Spleen (tissue), 7 donors: ENCODE data around the gene ACAT2.

Experiments
- POLR2A ChIP-seq, 3 donors: fragments of 450-650 bp; IDR thresholded peaks; one replicate each; pipeline ENCODE4 v1.5.1; 2017; ENCODE audit warnings: antibody characterized with exemption in 3 of 3, mild to moderate bottlenecking in 1 of 3
- POLR2AphosphoS5 ChIP-seq, 3 donors: sonication (generic); formaldehyde crosslinking; IDR thresholded peaks; one replicate each; pipeline ENCODE4 v1.5.1; 2017; ENCODE audit warnings: antibody characterized with exemption in 3 of 3
- TF ChIP-seq, protein P1 (sequence below), 11 experiments: fragments of 200-600 bp in 7 of 11; fragments of 450-650 bp in 4 of 11; sonication (generic) in 4 of 11; IDR thresholded peaks in 8 of 11; conservative IDR thresholded peaks in 3 of 11; 1 replicate in 7 of 11; 2 replicates in 4 of 11; pipeline versions ENCODE4 v1.4.0 to v1.8.0; 2016 to 2021; ENCODE audit warnings: antibody characterized with exemption in 11 of 11, inconsistent platforms in 4 of 11, mild to moderate bottlenecking in 1 of 11
- donor health status: DM: no; HTN: no; CAD: no; lungs with moderate emphysema.
- donor health status: DM: no; HTN: no; CAD: no.
- donor health status: DM: no; HTN: no; CAD: no.

DNA sequence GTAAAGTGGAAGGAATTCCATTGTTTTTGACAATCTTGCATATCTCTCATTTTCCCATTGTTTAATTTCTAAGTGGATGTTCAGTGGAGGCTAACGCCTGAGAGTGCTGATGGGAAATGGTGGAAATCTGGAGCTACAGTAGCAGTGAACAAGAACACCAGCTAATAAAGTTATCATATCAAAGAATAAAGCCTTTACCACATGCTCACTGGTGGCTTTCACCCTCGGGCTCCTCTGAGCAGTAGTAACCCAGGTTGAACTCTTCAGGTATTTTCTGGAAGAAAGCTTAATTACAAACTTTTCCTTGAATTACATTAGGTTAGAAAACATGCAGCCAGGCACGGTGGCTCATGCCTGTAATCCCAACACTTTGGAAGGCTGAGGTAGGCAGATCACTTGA is 10.4 kb upstream of the ACAT2 start:
- TF ChIP-seq, protein P1, sequence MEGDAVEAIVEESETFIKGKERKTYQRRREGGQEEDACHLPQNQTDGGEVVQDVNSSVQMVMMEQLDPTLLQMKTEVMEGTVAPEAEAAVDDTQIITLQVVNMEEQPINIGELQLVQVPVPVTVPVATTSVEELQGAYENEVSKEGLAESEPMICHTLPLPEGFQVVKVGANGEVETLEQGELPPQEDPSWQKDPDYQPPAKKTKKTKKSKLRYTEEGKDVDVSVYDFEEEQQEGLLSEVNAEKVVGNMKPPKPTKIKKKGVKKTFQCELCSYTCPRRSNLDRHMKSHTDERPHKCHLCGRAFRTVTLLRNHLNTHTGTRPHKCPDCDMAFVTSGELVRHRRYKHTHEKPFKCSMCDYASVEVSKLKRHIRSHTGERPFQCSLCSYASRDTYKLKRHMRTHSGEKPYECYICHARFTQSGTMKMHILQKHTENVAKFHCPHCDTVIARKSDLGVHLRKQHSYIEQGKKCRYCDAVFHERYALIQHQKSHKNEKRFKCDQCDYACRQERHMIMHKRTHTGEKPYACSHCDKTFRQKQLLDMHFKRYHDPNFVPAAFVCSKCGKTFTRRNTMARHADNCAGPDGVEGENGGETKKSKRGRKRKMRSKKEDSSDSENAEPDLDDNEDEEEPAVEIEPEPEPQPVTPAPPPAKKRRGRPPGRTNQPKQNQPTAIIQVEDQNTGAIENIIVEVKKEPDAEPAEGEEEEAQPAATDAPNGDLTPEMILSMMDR (IDR thresholded peaks at IDR 0.05 in 8 of 11, conservative IDR thresholded peaks at IDR 0.05 in 3 of 11) = no peak
- TF ChIP-seq POLR2AphosphoS5 (IDR thresholded peaks at IDR 0.05) (no peak), POLR2A (IDR thresholded peaks at IDR 0.05) (no peak)
